ENCODE measurements around the gene MGST2. TPM values are rescaled to one million over a fixed set of nuclear protein-coding genes. Genes with fewer than 3 reads are reported as not detected.

MGST2 gene
- total RNA-seq, 1 experiment from 2014 or later: 39.0 TPM

GRCh38 chr4:139728840-139729239 is 63.2 kb downstream of the MGST2 start:
- Histone ChIP-seq H4K20me1 (ENCODE audit: low read length) (no peaks in the 10 kb centered on the region), H3F3A (ENCODE audit: low read length, unreplicated experiment) (no peaks in the 10 kb centered on the region), H3K4me2 (ENCODE audit: low read length) (no peak overlapping the region), H2AFZ (ENCODE audit: low read length) (no peak overlapping the region), H3K36me3 (ENCODE audit: low read depth, low read length) (no peaks in the 10 kb centered on the region), H3K27me3 (ENCODE audit: low read length) (no peaks in the 10 kb centered on the region), H3K79me2 (ENCODE audit: low read length) (no peaks in the 10 kb centered on the region), H3K9me3 (ENCODE audit: low read length) (no peaks in the 10 kb centered on the region), H3K4me1 (ENCODE audit: insufficient read depth, low read length) (no peaks in the 10 kb centered on the region), H3K27ac (ENCODE audit: low read length) (no peak overlapping the region), H3K9me2 (replicated peaks; ENCODE audit: low read length) (no peaks in the 10 kb centered on the region), H3K4me3 (ENCODE audit: low read length) (no peak overlapping the region), H3K9ac (ENCODE audit: low read length) (no peak overlapping the region)
- DNase-seq (no peak), ATAC-seq (no peak)
- ChIA-PET CTCF (no interaction called here), POLR2A (ENCODE audit: unreplicated experiment) (no interaction called here)
- TF ChIP-seq EZH2phosphoT487 (IDR thresholded peaks at IDR 0.05; ENCODE audit: borderline replicate concordance, low read length) (no peak), CTCF (conservative IDR thresholded peaks at IDR 0.05; ENCODE audit: low read depth, low read length) (no peak), EZH2 (IDR thresholded peaks at IDR 0.05; ENCODE audit: low read length, unreplicated experiment) (no peak)
- BruUV-seq (replicated peaks): no TSS peak
- intact Hi-C loops (cut with micrococcal nuclease): no loop called here

GRCh38 chr4:139732991-139733570 is 67.5 kb downstream of the MGST2 start:
- no peak overlapping the region for H3K4me3 ChIP-seq (ENCODE audit: low read length)
- no peaks in the 10 kb centered on the region for H3K9me2 ChIP-seq (replicated peaks; ENCODE audit: low read length)
- H3K9ac ChIP-seq (ENCODE audit: low read length): no peak overlapping the region
- no peak for DNase-seq
- no peaks in the 10 kb centered on the region for H3K9me3 ChIP-seq (ENCODE audit: low read length)
- peaks cover 3% of the 10 kb centered on the region; the same call in 1 of the 2 replicates for H3K4me1 ChIP-seq (ENCODE audit: insufficient read depth, low read length)
- no peaks in the 10 kb centered on the region for H4K20me1 ChIP-seq (ENCODE audit: low read length)
- H3F3A ChIP-seq (ENCODE audit: low read length, unreplicated experiment): no peaks in the 10 kb centered on the region
- H2AFZ ChIP-seq (ENCODE audit: low read length): no peak overlapping the region
- no peaks in the 10 kb centered on the region for H3K27me3 ChIP-seq (ENCODE audit: low read length)
- no peak overlapping the region for H3K27ac ChIP-seq (ENCODE audit: low read length)
- H3K36me3 ChIP-seq (ENCODE audit: low read depth, low read length): no peaks in the 10 kb centered on the region
- intact Hi-C loops (cut with micrococcal nuclease): loop anchor here (10.0 kb wide), 3 partner anchors 172 to 692 kb away; partner anchors contain the start of gene CLGN
- no peaks in the 10 kb centered on the region for H3K79me2 ChIP-seq (ENCODE audit: low read length)
- TF ChIP-seq EZH2phosphoT487 (IDR thresholded peaks at IDR 0.05; ENCODE audit: borderline replicate concordance, low read length) (no peak), CTCF (conservative IDR thresholded peaks at IDR 0.05; ENCODE audit: low read depth, low read length) (no peak), EZH2 (IDR thresholded peaks at IDR 0.05; ENCODE audit: low read length, unreplicated experiment) (no peak)
- no peak for ATAC-seq
- POLR2A ChIA-PET (ENCODE audit: unreplicated experiment): no interaction called here
- CTCF ChIA-PET: no interaction called here
- no TSS peak for BruUV-seq (replicated peaks)
- H3K4me2 ChIP-seq (ENCODE audit: low read length): no peak overlapping the region

- ATAC-seq (no peak), DNase-seq (no peak)
- ChIA-PET POLR2A (ENCODE audit: unreplicated experiment) (no interaction called here), CTCF (no interaction called here)
- Histone ChIP-seq H3K4me3 (ENCODE audit: low read length) (peak overlapping the region; percentile 60), H3K36me3 (ENCODE audit: low read depth, low read length) (no peaks in the 10 kb centered on the region), H3K9me3 (ENCODE audit: low read length) (no peaks in the 10 kb centered on the region), H3F3A (ENCODE audit: low read length, unreplicated experiment) (no peaks in the 10 kb centered on the region), H3K79me2 (ENCODE audit: low read length) (no peaks in the 10 kb centered on the region), H3K9me2 (replicated peaks; ENCODE audit: low read length) (no peaks in the 10 kb centered on the region), H2AFZ (ENCODE audit: low read length) (peak overlapping the region; percentile 71), H3K4me2 (ENCODE audit: low read length) (peak overlapping the region; percentile 83), H3K9ac (ENCODE audit: low read length) (no peak overlapping the region), H3K27me3 (ENCODE audit: low read length) (no peaks in the 10 kb centered on the region), H3K4me1 (ENCODE audit: insufficient read depth, low read length) (peaks cover 3% of the 10 kb centered on the region; the same call in 1 of the 2 replicates), H3K27ac (ENCODE audit: low read length) (no peak overlapping the region), H4K20me1 (ENCODE audit: low read length) (no peaks in the 10 kb centered on the region)
- TF ChIP-seq CTCF (conservative IDR thresholded peaks at IDR 0.05; ENCODE audit: low read depth, low read length) (no peak), EZH2phosphoT487 (IDR thresholded peaks at IDR 0.05; ENCODE audit: borderline replicate concordance, low read length) (no peak), EZH2 (IDR thresholded peaks at IDR 0.05; ENCODE audit: low read length, unreplicated experiment) (no peak)
- BruUV-seq (replicated peaks): no TSS peak
- intact Hi-C loops (cut with micrococcal nuclease): loop anchor here (2.0 to 10.0 kb wide), 5 partner anchors 170 to 690 kb away; partner anchors contain the start of gene CLGN
Observed at GRCh38 chr4:139734201-139734874, 68.7 kb downstream of the MGST2 start.
